B cell (primary cell): Measurements from ENCODE around the gene PPP1R36. TPM values are rescaled to one million over a fixed set of nuclear protein-coding genes. Genes with fewer than 3 reads are reported as not detected.

Source experiments
- ATAC-seq: fragments of 200-7000 bp; cut with Tn5 transposase; one replicate; pipeline ENCODE4 v1.10.0; 2021; ENCODE audit warnings: low read depth, mild to moderate bottlenecking, moderate number of reproducible peaks, moderate library complexity
- CTCF ChIA-PET: fragments of 350-600 bp; sonication (Branson Sonifier 250); formaldehyde crosslinking; loops from one replicate; lab custom pipeline; 2021; ENCODE audit warnings: antibody characterized with exemption, inconsistent platforms; lab: Charles Lee
- POLR2A ChIA-PET: fragments of 350-600 bp; sonication (Branson Sonifier 250); formaldehyde crosslinking; loops from one replicate; lab custom pipeline; 2021; ENCODE audit warnings: antibody characterized with exemption; lab: Charles Lee
- DNase-seq: peaks from one replicate; pipeline ENCODE4 v3.0.0; 2013
- H2AFZ ChIP-seq: 2 replicates; pipeline ENCODE4 v1.6.1; 2012; ENCODE audit warnings: mild to moderate bottlenecking, low read depth, low read length; ENCODE audit not compliant: insufficient read depth, poor library complexity, severe bottlenecking
- H3K27ac ChIP-seq, 2 donors: 1 replicate in 1 of 2; 2 replicates in 1 of 2; pipeline ENCODE4 v1.5.1; 2012 to 2013; ENCODE audit warnings: low read length in 2 of 2, mild to moderate bottlenecking in 2 of 2, moderate library complexity in 1 of 2
- H3K27me3 ChIP-seq, 4 experiments: fragments of 200-600 bp in 1 of 4; sonication (generic) in 1 of 4; replicated peaks in 1 of 4; 1 replicate in 2 of 4; 2 replicates in 2 of 4; pipeline versions ENCODE4 v1.6.1 to v1.7.0; 2013 to 2016; ENCODE audit warnings: low read length in 3 of 4, mild to moderate bottlenecking in 2 of 4, mixed read lengths in 1 of 4, moderate library complexity in 1 of 4; ENCODE audit not compliant: insufficient read depth in 4 of 4, control insufficient read depth in 3 of 4; ENCODE audit errors: control extremely low read depth in 1 of 4
- H3K36me3 ChIP-seq, 2 experiments: replicated peaks in 1 of 2; 1 replicate in 1 of 2; 2 replicates in 1 of 2; pipeline versions ENCODE4 v1.6.1 to v1.7.1; 2013; ENCODE audit warnings: low read length in 1 of 2; ENCODE audit not compliant: insufficient read depth in 2 of 2, control insufficient read depth in 1 of 2; ENCODE audit errors: control extremely low read depth in 1 of 2, extremely low read depth in 1 of 2
- H3K4me1 ChIP-seq, 2 donors: fragments of 200-600 bp in 1 of 2; sonication (generic) in 1 of 2; 1 replicate in 1 of 2; 2 replicates in 1 of 2; pipeline versions ENCODE4 v1.5.1 to v1.6.1; 2013 to 2017; ENCODE audit warnings: low read length in 2 of 2; ENCODE audit not compliant: control insufficient read depth in 2 of 2, insufficient read depth in 2 of 2
- H3K4me2 ChIP-seq: replicated peaks from 2 replicates; pipeline ENCODE3; 2012; ENCODE audit warnings: mild to moderate bottlenecking, low read depth, low read length; ENCODE audit not compliant: poor library complexity, severe bottlenecking
- H3K4me3 ChIP-seq, 5 experiments: fragments of 200-600 bp in 1 of 5; sonication (generic) in 1 of 5; 1 replicate in 3 of 5; 2 replicates in 2 of 5; pipeline versions ENCODE4 v1.5.1 to v1.7.0; 2011 to 2016; ENCODE audit warnings: low read length in 4 of 5, mild to moderate bottlenecking in 4 of 5, low read depth in 2 of 5, control low read depth in 1 of 5, moderate library complexity in 1 of 5; ENCODE audit not compliant: insufficient read depth in 1 of 5; ENCODE audit errors: control extremely low read depth in 1 of 5, extremely low read depth in 1 of 5
- H3K79me2 ChIP-seq: fragments of 200-600 bp; sonication (generic); one replicate; pipeline ENCODE4 v1.6.0; 2016; ENCODE audit warnings: low read length; ENCODE audit not compliant: control insufficient read depth, insufficient read depth
- H3K9ac ChIP-seq: fragments of 200-600 bp; sonication (generic); 2 replicates; pipeline ENCODE4 v1.6.1; 2017; ENCODE audit warnings: mild to moderate bottlenecking, low read length, moderate library complexity
- H3K9me3 ChIP-seq, 3 donors: one replicate each; pipeline versions ENCODE4 v1.6.1 to v1.7.1; 2013; ENCODE audit warnings: low read length in 2 of 3; ENCODE audit not compliant: control insufficient read depth in 2 of 3, insufficient read depth in 1 of 3; ENCODE audit errors: control extremely low read depth in 1 of 3
- H4K20me1 ChIP-seq: 2 replicates; pipeline ENCODE4 v1.6.0; 2012; ENCODE audit warnings: mild to moderate bottlenecking, low read length; ENCODE audit not compliant: insufficient read depth, control insufficient read depth, poor library complexity, severe bottlenecking
- H3K27ac Mint-ChIP-seq: one replicate; pipeline ENCODE4 v1.8.0; 2021; ENCODE audit warnings: mixed read lengths
- H3K27me3 Mint-ChIP-seq: one replicate; pipeline ENCODE4 v1.8.0; 2021; ENCODE audit warnings: mixed read lengths
- H3K4me1 Mint-ChIP-seq: one replicate; pipeline ENCODE4 v1.8.0; 2021; ENCODE audit warnings: mixed read lengths
- H3K4me3 Mint-ChIP-seq: one replicate; pipeline ENCODE4 v1.8.0; 2021; ENCODE audit warnings: mixed read lengths
- H3K9me3 Mint-ChIP-seq: one replicate; pipeline ENCODE4 v1.8.0; 2022; ENCODE audit warnings: mixed read lengths; ENCODE audit not compliant: insufficient read depth
- CTCF ChIP-seq: fragments of 200-600 bp; IDR thresholded peaks from one replicate; pipeline ENCODE4 v1.8.0; 2022; ENCODE audit warnings: antibody characterized with exemption, mild to moderate bottlenecking
- EZH2 ChIP-seq: IDR thresholded peaks from 2 replicates; pipeline ENCODE4 v1.6.1; 2012; ENCODE audit warnings: borderline replicate concordance, low read depth, mild to moderate bottlenecking, moderate library complexity, low read length; ENCODE audit not compliant: insufficient read depth, poor library complexity, severe bottlenecking
- WGBS: methylation state at CpG from one replicate; pipeline ENCODE4 v1.1.5; 2013; ENCODE audit warnings: missing lambda C conversion rate; ENCODE audit not compliant: insufficient coverage; 5-methylcytosine and 5-hydroxymethylcytosine counted together
- intact Hi-C: fragments of 100-400 bp; cut with micrococcal nuclease; formaldehyde crosslinking; loops from one replicate; pipeline ENCODE4 v1.10.0; 2022
- polyA plus RNA-seq: library from polyadenylated mRNA; depleted of rRNA; stranded (reverse); fragments of >200 nt; gene quantifications from 2 replicates; pipeline ENCODE4 v1.2.3, GENCODE V29; 2012
- total RNA-seq, 2 donors: library from RNA; stranded (reverse); fragments of 120-200 nt in 1 of 2; gene quantifications; 1 replicate in 1 of 2; 2 replicates in 1 of 2; pipeline versions ENCODE4 v1.2.3 to v1.2.4, GENCODE V29; 2013 to 2022

PPP1R36 gene
- total and polyA plus RNA-seq, 2 donors (not counting 1 experiment from before 2014, with no cell fraction given), result 0.06 TPM; not detected in 1

DNA sequence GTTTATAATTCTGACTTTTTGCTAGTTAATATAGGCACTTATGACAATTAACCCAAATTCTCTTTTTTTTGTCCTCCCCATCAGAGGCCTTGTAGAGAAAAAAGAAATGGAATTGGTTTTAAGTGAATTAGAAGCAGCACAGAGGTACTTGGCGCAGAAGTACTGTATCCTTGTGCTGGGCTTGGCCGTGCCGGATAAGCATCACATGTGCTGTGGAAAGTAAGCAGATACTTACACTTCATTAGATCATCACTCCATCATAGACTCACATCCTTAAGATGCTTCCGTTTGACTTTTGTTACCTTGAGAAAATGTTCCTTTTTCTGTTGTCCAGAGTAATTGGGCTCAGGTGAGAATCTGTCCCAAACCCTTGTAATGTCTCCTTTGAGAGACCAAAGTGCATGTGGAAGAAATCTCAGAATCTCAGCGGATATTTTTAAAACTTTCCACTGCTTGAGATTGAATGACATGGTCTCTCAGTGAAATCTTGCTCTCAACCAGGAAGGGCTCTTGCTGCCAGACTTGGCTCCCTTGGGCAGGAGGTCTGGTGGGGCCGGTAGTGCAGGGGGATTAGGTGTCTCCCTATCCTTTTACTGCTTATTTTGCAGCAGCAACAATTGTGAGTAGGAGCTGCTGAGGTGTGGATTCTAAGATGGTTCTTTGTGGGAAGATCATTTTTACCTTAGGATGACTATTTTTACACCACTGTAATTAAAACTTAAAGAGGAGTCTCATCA lies 24.8 kb downstream of the PPP1R36 start:
- H3K4me1 Mint-ChIP-seq, result no peaks in the 10 kb centered on the region
- peaks cover 3% of the 10 kb centered on the region for H3K27me3 Mint-ChIP-seq
- ChIA-PET CTCF (no interaction called here), POLR2A (no interaction called here)
- Histone ChIP-seq H3K9ac (no peak overlapping the region), H3K4me3 (no peak overlapping the region), H3K36me3 (no peaks in the 10 kb centered on the region), H4K20me1 (no peaks in the 10 kb centered on the region), H3K4me2 (no peak overlapping the region), H2AFZ (no peak overlapping the region), H3K4me1 (no peaks in the 10 kb centered on the region), H3K9me3 (no peaks in the 10 kb centered on the region), H3K27me3 (no peaks in the 10 kb centered on the region), H3K27ac (no peak overlapping the region), H3K79me2 (no peaks in the 10 kb centered on the region)
- no peak overlapping the region for H3K4me3 Mint-ChIP-seq
- DNase-seq, result no peak
- intact Hi-C loops, result no loop called here
- no peak for ATAC-seq
- TF ChIP-seq CTCF (no peak), EZH2 (no peak)
- WGBS, result 100% methylated on average over 1 of the region's 6 CpGs
- no peak overlapping the region for H3K27ac Mint-ChIP-seq
- H3K9me3 Mint-ChIP-seq, result no peaks in the 10 kb centered on the region

GRCh38 chr14:64577211-64577610 lies 27.4 kb downstream of the PPP1R36 start:
- H3K9me3 ChIP-seq, result no peaks in the 10 kb centered on the region
- ATAC-seq (no peak), DNase-seq (no peak)
- H3K9ac ChIP-seq, result no peak overlapping the region
- H3K79me2 ChIP-seq, result no peaks in the 10 kb centered on the region
- H3K36me3 ChIP-seq, result no peaks in the 10 kb centered on the region
- H4K20me1 ChIP-seq, result no peaks in the 10 kb centered on the region
- H3K27ac ChIP-seq, result no peak overlapping the region
- H3K4me2 ChIP-seq, result no peak overlapping the region
- H3K4me3 ChIP-seq, result no peak overlapping the region
- no peaks in the 10 kb centered on the region for H3K4me1 ChIP-seq
- Mint-ChIP-seq H3K9me3 (no peaks in the 10 kb centered on the region), H3K27me3 (peaks cover 3% of the 10 kb centered on the region), H3K27ac (no peak overlapping the region), H3K4me1 (no peaks in the 10 kb centered on the region), H3K4me3 (no peak overlapping the region)
- POLR2A ChIA-PET, result no interaction called here
- CTCF ChIA-PET, result interaction anchor here (1.0 kb wide), 1 partner anchor 12 kb away, joined by 5 read pairs; no protein-coding TSS in a partner anchor
- intact Hi-C loops, result no loop called here
- 95% methylated on average over 3 of the region's 5 CpGs for WGBS
- no peak overlapping the region for H2AFZ ChIP-seq
- H3K27me3 ChIP-seq, result no peaks in the 10 kb centered on the region
- no peak for TF ChIP-seq EZH2
- no peak for TF ChIP-seq CTCF
